NCI-H1105 (cell line): Measurements from ENCODE around the gene CDH13.

ENCODE experiments used
- DNase-seq: peaks from one replicate; lab custom pipeline; 2025; lab: John Stamatoyannopoulos, UW

The CDH13 gene

DNA sequence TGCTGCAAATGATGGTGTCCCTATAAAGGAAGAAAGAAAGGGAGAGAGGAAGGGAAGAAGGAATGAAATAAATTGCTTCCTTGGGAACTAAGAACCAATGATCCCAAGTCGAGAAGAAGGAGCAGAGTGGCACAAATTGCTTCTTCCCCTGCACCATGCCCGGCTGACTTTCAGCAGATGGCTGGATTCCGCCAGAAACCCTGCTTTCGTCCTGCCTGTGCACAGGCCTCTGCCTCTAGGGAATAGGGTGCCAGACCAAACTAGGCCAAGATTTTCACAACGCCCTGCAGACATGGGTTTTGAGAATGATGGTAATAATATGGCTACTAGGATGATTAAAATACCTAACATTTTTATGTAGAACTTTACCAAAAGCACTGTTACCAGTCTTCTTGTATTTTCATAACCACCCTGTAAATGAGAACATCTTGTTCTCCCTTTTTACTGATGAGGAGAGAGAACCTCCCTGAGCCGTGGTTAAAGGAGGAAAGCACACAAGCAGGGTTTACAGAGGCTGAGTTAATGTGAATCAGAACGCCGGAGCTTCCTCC is 1058.9 kb downstream of the CDH13 start:
- DNase-seq: no peak

DNA sequence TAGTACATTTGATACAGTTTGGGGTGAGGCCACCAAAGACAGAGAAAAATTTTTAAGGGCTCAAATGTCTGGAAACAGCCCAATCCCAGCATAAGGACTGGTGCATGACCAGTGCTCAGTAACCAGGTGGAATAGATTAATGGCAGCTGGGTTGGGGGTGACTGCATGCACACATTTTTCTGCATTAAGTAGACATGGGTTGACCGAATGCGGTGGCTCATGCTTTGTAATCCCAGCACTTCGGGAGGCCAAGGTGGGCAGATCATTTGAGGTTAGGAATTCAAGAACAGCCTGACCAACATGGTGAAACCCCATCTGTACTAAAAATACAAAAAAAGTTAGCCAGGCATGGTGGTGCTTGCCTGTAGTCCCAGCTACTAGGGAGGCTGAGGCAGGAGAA is 1060.0 kb downstream of the CDH13 start:
- no peak for DNase-seq

DNA sequence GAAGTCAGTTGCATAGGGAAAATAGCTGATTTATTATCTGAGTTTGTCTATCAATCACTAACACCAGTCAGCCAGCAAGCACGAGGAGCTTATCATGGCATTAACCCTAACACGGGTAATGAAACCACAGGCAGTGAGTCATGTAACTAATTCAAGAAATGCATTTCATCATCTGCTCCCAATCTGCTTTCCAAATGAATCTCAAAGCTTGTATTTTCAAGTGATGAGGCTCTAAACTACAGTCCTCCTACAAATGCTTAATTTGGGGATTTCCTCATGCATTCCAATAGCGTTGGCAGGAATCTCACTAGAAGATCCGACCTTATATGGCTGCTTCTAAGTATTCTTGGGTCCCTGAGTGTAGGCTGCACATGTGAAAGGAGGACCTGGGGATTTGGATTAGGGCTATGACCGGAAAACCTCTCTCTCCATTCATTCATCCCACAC is 1062.6 kb downstream of the CDH13 start:
- no peak for DNase-seq

DNA sequence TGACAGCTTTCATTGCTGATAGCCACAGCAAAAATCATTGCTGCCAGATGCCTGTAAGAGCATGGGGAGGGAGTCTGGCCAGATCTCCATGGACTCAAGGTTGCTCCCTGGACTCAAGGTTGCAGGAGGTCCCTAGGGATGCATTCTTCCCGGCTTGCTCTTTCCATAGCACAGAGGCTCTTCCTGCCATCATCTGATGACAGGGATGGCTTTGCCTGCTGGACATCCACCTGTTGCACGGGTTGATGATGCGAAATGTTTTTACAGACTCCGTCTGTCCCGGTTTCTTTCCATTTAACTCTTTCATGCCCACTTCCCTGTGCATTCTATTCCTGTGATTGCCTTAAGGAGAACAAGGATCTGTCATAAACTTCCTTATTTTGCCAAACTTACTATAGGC is 1065.5 kb downstream of the CDH13 start:
- DNase-seq: no peak

DNA sequence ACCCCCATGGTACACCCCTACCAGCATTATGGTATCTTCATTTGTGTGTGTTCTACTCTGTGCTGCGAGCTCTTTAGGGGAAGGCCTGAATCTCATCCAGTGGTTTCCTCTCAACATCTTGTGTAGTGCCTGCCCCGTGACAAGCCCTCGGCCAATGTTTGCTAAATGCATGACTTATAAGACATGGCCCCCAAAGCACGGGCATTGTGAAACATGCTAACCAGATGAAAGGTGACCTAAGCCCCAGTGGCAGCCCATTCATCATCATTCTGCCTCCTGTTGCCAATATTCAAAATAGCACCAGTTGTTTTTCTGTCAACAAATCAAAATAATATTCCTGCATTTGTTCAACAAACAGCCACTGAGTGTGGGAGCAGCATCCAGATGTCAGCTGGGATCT is 1072.2 kb downstream of the CDH13 start:
- no peak for DNase-seq

DNA sequence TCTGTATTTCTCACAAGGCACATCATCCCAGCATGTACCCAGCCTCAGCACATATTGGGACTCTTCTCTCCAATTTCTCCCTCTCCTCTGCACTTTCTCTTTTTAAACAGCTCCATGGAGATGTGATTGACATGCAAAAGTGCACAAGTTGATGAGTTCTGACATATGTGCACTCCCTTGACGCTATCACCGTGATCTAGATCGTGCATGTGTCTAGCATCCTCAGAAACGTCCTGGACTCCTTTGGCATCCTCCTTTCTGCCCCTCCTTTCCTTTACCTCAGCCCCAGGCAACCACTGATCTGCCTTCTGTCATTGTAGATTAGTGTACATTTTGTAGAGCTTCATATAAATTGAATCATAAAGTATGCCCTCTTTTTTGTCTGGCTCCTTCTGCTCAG is 1073.0 kb downstream of the CDH13 start:
- DNase-seq: no peak

DNA sequence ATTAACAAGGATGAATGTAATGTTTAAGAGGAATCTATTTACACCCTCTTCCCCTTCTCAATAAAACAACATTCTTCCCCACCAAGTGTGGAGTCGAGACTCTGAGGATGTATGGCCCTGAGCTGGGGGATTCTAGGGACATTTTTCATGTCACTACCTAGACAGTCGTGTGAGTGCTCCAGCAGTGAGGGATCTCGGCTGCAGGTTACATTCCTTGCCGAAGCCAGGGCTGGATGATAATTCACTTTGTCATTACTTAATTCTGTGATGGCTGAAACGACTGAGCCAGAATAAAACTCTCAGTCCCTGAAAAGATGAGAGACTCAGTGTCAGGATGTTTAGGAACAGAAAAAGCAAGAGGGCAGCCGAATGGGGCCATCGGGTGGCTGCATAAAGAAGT is 1074.1 kb downstream of the CDH13 start:
- DNase-seq: no peak

DNA sequence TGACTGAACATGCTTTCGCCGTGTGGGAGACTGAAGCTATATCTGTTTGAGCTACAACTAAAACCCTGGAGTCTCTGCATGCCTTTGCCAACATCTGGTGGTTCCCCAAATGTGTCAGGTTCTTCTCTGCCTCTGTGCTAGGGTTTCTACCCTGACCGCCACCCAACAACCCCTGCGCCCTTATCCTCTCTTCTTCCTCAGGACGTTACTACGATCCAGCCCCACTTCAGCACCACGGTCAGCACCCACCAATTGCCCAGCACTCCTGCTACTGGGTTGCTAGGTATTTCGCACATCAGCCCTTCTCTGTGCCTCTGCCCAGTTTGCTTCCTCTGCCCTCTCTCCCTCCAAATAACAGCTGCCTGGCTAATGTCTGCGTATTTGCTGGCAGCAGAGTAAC is 1074.7 kb downstream of the CDH13 start:
- no peak for DNase-seq

DNA sequence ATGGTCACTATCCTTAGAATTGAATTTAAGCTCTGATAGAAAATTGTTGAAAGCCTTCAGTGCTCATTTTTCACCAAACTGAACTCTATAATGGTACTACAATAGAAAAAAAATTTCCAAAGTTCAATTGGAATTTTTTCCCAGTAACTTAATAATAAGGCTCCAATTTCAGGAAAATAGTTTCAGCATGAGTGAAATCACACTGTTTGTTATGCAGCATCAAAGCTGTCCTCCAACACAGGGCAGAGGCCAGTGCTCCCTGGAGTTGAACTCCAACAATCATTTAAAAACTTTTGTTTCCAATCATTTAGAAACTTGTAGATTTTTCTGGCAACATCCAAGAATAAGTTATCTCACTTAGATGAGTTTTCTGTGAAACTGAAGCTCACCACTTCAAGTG is 1077.9 kb downstream of the CDH13 start:
- no peak for DNase-seq

DNA sequence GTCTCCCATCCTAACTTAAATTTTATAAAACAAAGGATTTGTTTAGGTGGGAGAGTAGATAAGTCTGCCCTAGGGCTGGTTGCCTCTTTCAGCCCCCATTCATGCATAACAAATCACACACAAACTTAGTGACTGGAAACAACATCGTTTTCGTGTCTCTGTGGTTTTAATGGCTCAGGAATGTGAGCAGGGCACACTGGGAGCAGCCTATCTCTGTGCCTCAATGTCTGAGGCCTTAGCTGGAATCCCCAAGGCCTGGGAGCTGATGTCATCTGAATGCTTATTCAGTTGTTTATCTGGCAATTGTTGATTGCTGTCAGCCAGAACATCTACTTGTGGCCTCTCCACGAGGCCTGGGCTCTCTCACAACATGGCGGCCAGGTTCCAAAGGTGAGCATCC is 1079.1 kb downstream of the CDH13 start:
- DNase-seq: no peak

DNA sequence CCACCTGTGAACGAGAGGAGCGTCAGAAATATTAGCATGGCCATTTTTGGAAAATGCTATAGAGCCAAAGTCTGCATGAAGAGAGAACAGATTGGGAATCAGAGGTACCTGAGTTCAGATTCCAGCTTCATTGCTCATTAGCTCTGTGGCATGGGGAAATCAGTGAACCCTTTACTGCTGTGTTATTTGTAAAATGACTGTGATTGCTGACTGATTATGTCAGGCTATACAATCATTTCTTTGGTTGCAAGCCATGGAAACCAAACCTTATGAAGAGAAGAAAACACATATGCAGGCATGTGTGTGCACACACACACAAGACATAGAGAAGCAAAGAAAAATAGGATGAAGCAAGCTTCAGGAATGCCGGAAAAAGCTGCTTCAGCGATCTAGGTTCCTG is 1079.6 kb downstream of the CDH13 start:
- DNase-seq: no peak

DNA sequence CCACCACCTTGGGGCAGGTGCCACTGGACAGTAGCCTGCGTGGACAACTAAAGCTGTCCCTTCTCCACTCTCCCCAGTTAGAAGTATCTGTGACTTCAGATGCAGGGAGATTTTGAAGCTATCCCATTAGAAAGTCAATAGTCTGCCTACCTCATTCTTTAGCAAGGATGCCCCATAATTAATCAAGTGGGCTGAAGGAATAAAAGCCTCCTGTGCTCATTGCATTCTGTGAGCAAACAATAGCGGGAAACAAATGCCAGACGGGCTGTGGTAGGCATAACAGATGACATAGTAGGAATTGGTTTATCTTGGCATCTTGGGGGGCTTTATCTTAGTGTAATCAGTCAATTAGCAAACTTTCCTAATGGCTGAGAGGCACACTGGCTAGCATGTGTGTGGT is 1084.3 kb downstream of the CDH13 start:
- no peak for DNase-seq

DNA sequence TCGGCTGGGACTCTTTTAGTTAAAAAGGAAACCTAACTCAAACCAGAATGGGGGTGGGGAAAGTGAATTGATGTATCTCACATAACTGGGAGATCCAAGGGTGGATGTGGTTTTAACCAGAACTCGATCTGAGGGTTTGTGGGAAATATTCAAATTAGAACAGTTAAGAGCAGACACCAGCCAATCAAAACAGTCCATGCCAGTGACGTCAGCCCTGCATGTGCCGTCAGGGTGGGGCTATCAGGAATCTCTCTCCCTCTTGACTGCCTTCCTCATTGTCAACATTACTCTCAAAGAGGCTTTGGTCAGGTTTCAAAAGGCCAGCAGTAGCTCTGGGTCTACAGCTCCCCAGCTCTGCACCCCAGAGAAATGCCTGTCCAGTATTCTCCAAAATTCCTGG is 1086.8 kb downstream of the CDH13 start:
- DNase-seq: no peak

DNA sequence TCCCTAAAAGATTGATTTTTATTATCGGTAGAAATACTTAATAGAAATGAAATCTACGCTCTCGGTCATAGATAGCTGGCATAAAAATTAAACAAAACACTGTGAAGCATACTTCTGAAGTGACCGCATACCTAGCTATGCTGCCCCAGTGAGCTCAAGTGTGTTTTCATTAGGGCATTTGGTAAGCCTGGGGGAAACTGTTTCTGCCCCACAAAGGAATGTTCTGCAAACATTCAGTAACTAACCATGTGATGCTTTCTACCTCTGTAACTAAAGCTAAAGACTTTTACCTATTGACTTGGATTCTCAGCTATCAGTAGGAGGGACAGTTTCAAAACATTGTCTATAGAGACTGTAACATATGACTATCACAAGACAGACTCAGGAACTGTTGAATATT is 1087.5 kb downstream of the CDH13 start:
- DNase-seq: no peak

DNA sequence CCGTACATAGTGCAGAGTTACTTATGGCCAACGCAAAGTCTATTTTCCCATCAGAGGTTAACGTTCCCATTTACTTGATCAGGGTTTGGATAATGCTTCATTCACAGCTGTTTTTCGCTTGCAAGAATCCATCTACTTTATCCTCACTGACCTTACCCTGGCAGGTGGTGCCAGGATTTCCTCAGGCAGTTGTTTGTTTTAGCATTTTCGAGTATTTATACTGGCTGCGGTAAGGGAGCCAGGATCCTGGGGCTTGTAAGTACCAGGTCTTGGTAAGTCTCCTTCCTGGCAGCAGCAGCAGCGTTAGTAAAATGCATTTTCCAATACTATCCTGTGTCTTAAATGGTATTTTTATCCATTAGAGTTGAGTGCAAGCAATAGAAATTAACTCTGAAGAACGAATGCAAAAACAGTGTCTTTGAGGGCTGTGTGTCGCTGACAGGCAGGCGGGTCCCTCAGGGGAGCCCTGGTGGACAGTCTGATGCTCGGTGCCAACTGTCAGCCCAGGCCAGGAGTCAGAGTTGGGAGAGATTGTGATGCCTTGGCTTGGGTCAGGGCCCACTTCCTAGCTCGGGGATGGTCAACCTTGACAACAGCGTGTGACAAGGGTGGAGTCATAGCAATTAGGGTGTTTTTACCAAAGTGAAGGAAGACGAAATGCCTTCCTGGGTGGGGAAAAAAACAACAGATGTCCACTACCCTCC is 1088.6 kb downstream of the CDH13 start:
- DNase-seq: peak; percentile 62

DNA sequence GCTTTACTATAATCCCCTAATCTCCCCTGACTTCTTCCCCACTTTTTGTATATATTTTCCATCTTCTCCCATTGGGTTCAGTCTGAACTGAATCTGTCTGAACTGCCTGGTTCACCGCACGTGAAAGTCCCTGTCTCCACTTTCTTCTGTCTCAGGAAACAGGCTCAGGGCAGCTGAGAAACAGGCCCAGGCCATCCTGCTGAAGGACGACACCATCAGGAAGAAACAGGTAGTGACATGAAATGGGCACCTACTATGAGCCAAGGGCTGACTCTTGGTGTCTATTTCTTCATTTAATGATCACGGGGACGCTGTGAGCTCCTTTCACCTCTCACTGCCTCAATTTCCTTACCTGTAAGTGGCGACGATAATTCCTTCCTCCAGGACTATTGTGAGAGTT is 1090.5 kb downstream of the CDH13 start:
- no peak for DNase-seq

DNA sequence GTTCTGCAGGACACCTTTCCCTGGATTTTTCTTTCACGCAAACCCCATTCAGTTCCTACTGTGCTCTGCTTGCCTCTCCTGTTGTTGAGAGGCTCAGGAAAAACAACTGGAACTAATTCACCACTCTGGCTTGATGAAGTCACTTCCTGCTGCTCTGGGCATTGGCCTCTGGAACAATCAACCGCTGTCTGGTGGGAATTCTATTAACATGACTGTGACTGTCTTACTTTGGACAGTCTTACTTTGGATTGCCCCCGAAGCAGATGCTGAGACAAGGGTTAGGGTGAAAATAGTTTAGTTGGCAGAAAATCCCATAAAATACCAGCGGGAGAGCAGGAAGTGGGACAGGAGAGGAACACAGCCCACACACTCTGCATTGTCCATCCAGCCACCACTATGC is 1091.0 kb downstream of the CDH13 start:
- DNase-seq: no peak

DNA sequence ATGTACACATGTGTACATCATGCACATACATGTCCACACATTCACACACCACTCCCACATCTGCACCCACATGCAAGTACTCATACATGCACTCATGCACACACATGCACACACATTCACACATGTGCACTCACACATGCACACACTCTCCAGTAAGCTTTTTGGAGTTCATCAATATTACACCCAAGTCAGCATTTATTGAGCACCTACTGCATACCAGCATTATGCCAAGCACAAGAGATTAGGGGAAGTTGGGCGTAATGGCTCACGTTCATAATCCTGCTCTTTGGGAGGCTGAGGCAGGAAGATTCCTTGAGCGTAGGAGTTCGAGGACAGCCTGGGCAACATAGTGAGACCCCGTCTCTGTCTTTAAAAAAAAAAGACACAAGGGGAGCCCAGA is 1093.4 kb downstream of the CDH13 start:
- DNase-seq: no peak

DNA sequence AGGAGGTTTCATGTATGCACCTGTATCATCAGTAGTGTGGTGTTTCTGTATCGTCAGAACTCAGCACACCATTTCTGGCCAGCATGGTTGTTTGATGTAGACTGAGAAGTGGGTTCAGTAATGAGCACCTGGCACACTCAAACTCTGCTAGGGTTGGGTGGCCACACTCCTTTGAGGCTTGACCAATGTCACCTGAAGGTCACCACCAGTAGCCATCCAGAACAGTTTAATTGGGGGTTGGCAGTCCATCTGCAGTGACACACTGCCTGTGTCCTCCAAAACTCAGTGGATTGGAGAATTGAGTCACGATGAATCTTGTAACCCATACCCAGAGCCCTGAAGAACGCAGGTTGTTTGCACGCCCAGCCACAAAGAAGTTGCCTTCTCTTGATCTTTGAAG is 1094.2 kb downstream of the CDH13 start:
- no peak for DNase-seq

DNA sequence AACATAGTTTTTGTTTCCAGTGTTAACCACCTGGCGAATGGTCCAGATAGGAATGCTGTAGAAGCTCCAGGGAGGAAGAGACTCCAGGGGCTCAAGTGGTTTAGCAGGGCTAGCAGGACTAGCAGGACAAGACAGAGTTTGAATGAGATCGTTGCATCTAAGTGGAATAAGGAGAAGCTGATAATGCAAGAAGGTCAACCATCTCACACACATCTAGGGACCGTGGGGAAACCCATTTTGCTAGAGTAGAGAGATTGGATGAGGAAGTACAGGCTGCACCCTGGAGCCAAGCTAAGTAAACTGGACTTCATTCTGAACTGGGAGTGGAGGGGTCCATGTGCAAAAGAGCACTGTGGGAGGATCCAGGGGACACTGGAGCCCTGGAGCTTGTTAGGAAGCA is 1094.9 kb downstream of the CDH13 start:
- DNase-seq: no peak

DNA sequence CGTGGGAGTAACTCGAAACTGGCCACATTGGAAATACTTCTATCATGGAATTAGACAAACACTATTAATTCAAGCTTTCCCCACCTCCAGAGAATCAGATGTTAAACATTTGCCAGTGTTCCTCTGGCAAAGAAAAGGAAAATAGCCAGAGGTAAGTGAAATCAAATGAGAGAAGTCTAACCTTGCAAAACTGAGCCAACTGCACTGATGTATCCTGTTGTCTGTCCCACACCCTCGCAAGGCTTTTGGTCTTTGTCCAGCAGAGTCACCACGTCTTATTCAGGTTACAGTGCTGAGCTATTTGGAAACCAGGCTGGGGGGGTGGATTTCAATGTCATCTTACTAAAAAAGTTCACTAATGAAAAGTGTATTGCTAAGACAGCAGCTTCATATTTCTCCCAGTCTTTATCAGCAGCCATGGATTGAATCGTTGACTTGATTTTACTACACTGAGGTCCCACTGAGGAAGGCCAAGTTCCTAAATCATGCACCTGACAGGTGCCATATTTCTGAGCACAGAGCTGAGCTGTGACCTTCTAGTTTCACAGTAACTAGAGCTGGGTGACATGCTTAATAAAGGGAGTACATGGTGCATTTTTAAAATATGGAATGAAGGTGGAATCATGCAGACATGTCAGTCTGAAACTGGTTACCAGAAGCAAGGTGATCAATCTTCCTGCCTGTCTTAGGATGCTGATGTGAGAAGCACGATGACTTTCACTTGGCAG is 1095.9 kb downstream of the CDH13 start:
- DNase-seq: no peak

DNA sequence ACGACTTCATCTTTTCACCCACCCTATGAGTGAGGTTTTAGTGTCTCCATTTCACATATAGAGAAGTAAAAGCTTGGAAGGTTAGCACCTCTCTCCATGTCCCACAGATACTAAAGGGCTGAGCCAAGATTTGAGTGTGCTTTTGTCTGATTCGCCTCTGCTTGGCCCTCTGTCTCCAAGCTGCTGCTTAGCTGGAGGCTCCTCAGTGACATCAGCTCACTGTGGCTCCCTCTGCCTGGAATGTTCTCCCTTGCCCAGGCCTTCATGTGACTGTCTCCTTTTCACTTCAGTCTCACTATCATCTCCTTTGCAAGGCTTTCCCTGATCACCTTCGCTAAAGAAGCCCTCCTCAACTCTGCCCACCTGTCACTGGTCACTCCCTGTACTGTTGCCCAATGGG is 1096.5 kb downstream of the CDH13 start:
- DNase-seq: no peak

DNA sequence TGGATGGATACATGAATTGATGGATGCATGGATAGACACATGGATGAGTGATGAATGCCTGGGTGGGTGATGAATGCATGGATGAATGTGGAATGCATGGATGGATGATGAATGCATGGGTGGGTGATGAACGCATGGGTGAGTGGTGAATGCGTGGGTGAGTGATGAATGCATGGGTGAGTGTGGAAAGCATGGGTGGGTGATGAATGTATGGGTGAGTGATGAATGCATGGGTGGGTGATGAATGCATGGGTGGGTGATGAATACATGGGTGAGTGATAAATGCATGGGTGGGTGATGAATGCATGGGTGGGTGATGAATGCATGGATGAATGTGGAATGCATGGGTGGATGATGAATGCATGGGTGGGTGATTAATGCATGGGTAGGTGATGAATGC is 1097.1 kb downstream of the CDH13 start:
- DNase-seq: no peak

DNA sequence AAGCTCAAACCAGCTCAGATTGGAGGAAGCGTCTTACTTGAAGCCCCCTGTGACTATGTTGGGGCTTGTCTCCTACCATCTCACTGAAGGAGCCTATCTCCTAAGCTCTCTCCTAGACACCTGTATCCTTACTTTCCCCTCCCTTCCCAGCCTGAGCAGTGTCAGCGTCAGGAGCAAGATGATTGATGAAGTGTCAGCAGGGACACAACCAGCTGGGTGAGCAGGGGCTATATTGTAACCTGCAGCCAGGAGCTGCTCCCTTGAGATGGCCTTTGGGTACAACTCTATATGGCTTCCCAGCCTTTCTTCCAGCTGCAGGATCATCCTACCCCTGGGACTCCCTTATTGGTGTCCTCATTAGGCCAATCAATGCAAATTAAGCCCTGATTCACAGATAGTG is 1097.8 kb downstream of the CDH13 start:
- no peak for DNase-seq
